Activated CD4-positive, alpha-beta T cell treated with anti-CD3 and anti-CD28 coated beads, Interleukin-2, amount 50 U/mL, for 1 hour (primary cell): ENCODE measurements around the gene CD1C.
"Not testable (repeated sequence)": the region's sequence is repeated elsewhere in the genome, so short reads cannot be mapped to it uniquely, and the experiment has no call there.

ENCODE experiments used
- DNase-seq: peaks from one replicate; pipeline ENCODE4 v3.0.0-alpha.2; 2020

The CD1C gene

DNA sequence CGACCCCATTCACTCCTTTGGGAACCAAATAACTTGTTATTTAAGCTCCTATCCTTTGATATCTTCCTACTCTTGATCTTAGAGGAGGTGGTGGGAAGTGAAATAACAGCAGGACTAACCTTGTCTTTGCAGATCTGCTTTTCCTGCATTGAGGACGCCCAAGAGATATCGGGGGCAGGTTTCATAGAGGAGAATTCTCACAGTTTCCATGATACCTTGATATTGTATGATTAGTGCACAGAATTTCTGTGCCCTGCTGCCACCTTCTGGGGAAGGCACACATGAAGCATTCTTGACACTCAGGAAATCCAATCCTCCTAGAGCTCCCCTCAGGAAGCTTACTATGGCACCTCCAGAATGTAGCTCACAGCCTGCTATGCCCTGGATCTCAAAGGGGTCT lies 40.0 kb downstream of the CD1C start:
- no peak for DNase-seq

DNA sequence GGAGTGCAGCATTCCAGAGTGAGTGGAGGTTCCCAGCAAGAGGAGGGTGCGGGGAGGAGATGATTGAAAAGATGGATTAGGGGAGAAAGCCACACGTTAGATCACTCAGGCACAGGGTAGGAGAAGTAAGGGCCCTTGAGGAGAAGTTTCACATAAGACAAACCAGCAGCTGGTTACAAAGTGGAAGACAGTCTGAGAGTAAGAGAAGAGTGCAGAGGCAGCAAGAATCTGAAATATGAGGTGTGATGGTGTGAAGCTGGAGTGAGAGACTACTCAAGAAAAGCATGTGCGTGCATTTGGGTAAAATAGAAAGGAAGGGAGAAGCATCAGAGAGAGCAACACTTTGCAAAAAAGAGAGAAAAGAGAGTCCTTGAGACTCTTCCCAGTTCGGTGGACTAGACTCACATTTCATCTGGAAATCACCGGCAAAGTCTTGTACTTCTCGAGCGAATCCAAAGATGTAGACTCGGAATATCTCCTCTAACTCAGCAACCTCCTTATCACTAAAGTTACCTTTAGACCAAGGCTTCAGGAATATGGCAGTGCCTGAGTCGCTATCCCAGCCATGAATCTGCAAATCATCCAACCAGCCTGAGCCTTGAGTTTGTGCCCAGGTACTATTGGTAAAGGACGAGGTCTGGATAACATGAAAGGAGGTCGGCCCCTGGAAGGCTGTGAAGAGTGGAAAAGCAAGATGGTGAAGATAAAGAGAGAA lies 40.8 kb downstream of the CD1C start:
- DNase-seq: no peak

DNA sequence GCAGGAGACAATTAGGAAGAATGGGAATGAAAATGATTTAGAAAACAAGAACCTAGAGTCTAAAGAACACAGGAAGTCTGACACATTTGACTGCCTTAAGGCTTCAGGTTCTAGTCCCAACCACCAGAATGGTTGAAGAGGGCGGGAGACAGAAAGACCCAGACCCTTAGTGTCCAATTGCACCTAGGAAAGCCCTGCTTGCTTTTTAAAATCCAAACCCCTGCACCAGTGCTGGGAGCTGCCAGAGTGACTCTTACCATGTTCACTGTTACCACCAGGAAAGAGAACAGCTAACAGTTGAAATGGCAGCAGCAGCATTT lies 41.3 kb downstream of the CD1C start:
- DNase-seq: no peak

DNA sequence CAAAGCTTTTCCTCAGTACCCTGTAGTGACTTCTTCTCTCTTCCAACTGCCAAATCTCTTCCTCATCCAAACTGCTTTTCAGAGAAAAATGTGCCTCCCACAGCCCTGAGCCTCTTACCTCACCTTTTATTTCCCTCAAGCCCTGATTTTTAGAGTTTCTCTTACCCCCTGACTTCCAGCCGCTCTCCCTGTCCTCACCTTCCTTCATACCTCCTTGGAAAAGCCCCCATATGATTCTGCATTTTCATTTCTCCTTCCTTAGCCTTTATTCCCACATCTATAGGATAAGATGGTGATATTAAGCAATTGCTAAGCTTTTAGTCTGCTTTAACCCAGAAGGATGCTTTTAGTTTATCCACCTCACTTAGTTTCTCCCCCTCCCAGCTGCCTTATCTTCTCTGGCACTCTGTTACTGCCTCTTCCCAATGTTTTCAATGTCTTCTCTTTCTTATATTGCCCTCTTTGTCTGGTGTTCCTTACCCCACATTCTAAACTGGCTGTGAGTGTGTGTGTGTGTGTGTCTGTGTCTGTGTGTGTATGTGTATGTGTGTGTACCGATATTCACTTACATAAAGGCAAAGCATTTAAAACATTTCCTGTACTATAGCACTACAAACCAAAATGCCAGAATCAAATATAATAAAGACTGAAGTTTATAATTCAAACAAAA lies 41.9 kb downstream of the CD1C start, which contains the start of gene CD1B:
Gene CD1B, minus strand, starts transcription at position 51 of the 670 bp plus-strand sequence. CDS start 108 bp downstream, outside the sequence.
- no peak for DNase-seq

DNA sequence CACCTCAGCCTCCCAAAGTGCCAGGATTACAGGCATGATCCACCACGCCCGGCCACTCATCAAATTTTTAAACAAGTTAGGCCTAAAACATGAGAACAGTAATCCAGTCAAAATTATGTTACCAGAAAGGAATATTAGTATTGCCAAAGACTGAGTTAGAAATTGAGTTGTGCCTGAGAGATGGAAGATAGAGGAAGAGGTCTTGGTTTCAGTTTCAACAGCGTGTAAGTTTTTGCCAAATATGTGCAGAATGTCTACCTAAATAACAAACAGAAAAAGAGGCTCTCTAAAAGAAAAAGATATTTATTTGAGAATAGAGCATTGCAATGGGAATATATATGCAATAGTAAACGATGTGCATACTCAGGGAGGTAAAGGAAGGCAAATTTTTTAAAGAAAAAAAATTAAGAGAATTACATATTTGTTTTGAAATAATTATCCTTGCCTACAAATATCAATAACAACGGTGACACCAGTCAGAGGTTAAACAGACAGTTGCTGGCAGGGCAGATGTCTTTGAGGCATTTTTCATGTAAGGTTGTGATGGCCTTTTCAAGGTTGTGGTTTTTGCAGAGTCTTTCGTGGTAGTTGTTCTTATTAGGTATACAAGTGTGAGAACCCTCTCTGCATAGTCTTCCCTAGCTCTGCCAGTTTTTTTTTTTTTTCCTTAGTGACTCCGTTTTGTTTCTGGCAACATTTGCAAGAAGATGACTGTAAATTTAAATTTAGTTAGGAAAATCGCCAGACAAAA lies 43.9 kb downstream of the CD1C start:
- DNase-seq: no peak

DNA sequence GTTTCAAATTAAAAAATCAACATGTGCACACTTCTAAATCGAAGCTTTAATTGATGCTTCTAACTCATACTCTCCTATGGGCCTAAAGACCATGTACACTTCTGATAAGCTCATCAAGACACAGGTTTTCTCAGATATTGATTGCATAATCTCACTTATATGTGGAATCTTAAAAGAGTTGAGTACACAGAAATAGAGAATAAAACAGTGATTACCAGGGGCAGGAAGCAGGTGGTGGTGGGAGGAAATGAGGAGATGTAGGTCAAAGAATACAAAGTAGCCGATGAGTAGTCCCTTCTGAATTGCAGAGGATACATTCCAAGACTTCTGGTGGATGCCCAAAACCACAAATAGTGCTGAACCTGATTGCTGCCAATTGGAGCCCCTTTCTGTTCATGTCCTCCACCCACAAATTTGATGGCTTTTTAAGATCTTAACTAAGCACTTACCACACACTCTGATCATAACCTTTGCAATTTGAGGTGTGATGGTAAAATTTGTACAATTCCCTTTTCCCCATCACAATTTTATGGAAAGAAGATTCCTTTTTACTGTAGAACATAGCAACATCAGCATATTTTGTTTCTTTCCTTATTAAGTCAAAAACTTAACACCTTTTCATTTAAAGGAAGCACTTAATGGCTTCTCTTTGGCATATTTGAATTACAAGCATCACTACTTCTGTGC lies 44.9 kb downstream of the CD1C start:
- no peak for DNase-seq

DNA sequence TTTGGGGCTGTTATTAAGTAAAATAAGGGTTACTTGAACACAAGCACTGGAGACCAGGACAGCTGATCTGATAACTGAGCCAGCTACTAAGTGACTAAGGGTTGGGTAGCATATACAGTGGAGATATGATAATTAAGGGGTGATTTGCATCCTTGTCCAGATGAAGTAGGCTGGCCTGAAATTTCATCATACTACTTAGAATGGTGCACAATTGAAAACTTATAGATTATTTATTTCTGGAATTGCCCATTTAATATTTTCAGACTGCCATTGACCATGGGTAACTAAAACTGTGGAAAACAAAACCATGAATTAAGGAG lies 45.5 kb downstream of the CD1C start:
- DNase-seq: no peak

DNA sequence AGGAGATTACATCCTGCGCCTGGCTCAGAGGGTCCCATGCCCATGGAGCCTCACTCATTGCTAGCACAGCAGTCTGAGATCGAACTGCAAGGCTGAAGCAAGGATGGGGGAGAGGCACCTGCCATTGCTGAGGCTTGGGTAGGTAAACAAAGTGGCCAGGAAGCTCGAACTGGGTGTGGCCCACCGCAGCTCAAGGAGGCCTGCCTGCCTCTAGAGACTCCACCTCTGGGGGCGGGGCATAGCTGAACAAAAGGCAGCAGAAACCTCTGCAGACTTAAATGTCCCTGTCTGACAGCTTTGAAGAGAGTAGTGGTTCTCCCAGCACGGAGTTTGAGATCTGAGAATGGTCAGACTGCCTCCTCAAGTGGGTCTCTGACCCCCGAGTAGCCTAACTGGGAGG lies 46.7 kb downstream of the CD1C start:
- DNase-seq: not testable (repeated sequence)
